Kidney epithelial cell (primary cell): ENCODE measurements around the gene PIK3R3. TPM values are rescaled to one million over a fixed set of nuclear protein-coding genes. Genes with fewer than 3 reads are reported as not detected.

Experiments
- DNase-seq: peaks from one replicate; pipeline ENCODE4 v3.0.0-alpha.2; 2010; ENCODE audit warnings: low read depth
- H3K27me3 ChIP-seq: 2 replicates; pipeline ENCODE4 v1.6.0; 2011; ENCODE audit warnings: low read length; ENCODE audit not compliant: control insufficient read depth, insufficient read depth
- H3K36me3 ChIP-seq: 2 replicates; pipeline ENCODE4 v1.5.1; 2011; ENCODE audit warnings: low read length; ENCODE audit not compliant: control insufficient read depth, insufficient read depth
- H3K4me3 ChIP-seq: 2 replicates; pipeline ENCODE4 v1.5.1; 2011; ENCODE audit warnings: low read depth, mild to moderate bottlenecking, control low read depth, low read length
- total RNA-seq: library from RNA; depleted of rRNA; stranded (reverse); fragments of >200 nt; gene quantifications from 2 replicates; pipeline ENCODE4 v1.2.3, GENCODE V29; 2015
- TF ChIP-seq, protein P1 (sequence below): IDR thresholded peaks from 2 replicates; pipeline ENCODE4 v1.5.1; 2011; ENCODE audit warnings: mild to moderate bottlenecking, moderate library complexity, low read length, control low read depth, inconsistent platforms; ENCODE audit not compliant: insufficient read depth, poor library complexity, severe bottlenecking

The PIK3R3 gene
- total RNA-seq, 1 donor from 2014 or later, result 7.4 TPM

DNA sequence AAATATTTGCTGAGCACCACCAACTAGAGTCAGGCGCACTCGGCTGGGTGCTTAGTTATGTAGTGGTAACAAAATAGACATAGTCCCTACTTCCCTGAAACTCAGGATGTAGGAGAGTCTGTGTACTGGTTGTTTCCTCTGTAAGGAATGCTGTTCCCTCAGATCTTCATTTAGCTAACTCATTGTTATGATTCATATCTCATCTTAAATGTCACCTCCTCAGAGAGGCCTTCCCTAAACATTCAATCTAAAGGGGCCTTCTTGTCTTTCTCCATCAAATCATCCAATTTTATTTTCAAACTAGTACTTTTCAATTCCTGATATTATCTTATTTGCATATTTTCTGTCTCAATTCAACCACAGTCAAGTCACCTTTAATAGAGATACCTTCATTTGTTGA is 132.9 kb downstream of the PIK3R3 start:
- H3K4me3 ChIP-seq, result no peak overlapping the region
- TF ChIP-seq, protein P1, sequence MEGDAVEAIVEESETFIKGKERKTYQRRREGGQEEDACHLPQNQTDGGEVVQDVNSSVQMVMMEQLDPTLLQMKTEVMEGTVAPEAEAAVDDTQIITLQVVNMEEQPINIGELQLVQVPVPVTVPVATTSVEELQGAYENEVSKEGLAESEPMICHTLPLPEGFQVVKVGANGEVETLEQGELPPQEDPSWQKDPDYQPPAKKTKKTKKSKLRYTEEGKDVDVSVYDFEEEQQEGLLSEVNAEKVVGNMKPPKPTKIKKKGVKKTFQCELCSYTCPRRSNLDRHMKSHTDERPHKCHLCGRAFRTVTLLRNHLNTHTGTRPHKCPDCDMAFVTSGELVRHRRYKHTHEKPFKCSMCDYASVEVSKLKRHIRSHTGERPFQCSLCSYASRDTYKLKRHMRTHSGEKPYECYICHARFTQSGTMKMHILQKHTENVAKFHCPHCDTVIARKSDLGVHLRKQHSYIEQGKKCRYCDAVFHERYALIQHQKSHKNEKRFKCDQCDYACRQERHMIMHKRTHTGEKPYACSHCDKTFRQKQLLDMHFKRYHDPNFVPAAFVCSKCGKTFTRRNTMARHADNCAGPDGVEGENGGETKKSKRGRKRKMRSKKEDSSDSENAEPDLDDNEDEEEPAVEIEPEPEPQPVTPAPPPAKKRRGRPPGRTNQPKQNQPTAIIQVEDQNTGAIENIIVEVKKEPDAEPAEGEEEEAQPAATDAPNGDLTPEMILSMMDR, result no peak
- H3K36me3 ChIP-seq, result no peaks in the 10 kb centered on the region
- no peak for DNase-seq
- no peaks in the 10 kb centered on the region for H3K27me3 ChIP-seq

- no peak overlapping the region for H3K4me3 ChIP-seq
- DNase-seq, result no peak
- no peaks in the 10 kb centered on the region for H3K36me3 ChIP-seq
- TF ChIP-seq, protein P1, result no peak
- H3K27me3 ChIP-seq, result no peaks in the 10 kb centered on the region
Measured at GRCh38 chr1:45998020-45998617, 134.3 kb downstream of the PIK3R3 start.

DNA sequence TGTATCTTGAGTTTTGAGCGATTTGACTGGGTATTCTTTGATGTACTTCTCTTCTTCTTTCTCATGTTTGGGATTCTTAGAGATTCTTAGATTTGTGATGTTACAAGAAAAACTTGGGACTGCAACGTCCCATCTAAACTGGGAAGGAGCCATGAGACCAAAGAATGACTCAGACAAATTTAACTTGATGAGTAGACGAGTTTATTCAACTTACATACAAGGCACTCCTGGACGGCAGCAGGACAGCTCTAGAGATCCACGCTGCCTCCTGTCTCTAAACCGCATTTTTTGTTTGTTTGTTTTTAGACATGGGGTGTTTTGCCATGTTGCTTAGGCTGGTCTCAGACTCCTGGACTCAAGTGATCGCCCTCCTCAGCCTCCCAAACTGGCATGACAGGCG is 137.1 kb downstream of the PIK3R3 start:
- Histone ChIP-seq H3K36me3 (no peaks in the 10 kb centered on the region), H3K27me3 (no peaks in the 10 kb centered on the region), H3K4me3 (no peak overlapping the region)
- DNase-seq, result no peak
- TF ChIP-seq, protein P1, result no peak

DNA sequence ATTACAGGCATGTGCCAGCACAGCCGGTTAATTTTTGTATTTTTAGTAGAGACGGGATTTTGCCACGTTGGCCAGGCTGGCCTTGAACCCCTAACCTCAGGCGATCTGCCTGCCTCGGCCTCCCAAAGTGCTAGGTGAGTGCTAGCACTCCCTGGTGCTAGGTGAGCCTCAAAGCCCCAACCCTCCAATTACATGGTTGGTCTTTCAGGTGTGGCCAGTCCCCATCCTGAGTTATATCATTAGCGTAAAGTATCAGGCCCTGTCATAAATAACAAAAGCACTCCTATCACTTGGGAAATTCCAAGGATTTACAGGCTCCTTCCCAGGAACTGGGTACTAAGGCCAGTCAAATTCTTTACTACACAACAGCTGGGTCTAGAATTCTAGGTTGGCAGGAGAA is 138.0 kb downstream of the PIK3R3 start:
- H3K4me3 ChIP-seq, result no peak overlapping the region
- TF ChIP-seq, protein P1, result no peak
- H3K27me3 ChIP-seq, result no peaks in the 10 kb centered on the region
- no peaks in the 10 kb centered on the region for H3K36me3 ChIP-seq
- DNase-seq, result no peak

Other genes with a start within 250 kb of the PIK3R3 start
- gene TSPAN1, start 42.5 kb upstream of the PIK3R3 start, total RNA-seq, result 52.7 and 68.5 TPM in 2 replicates
- not detected in 2 replicates for gene P3R3URF, start 43.9 kb upstream of the PIK3R3 start, total RNA-seq
- gene POMGNT1, start 65.8 kb upstream of the PIK3R3 start, total RNA-seq, result 96.9 and 103 TPM in 2 replicates
- 1.6 and 1.7 TPM in 2 replicates for gene LURAP1, start 70.7 kb upstream of the PIK3R3 start, total RNA-seq
- gene RAD54L, start 115.1 kb upstream of the PIK3R3 start, total RNA-seq, result 2.9 and 6.1 TPM in 2 replicates
- gene LRRC41, start 171.0 kb upstream of the PIK3R3 start, total RNA-seq, result 102 and 132 TPM in 2 replicates
- gene UQCRH, start 171.1 kb upstream of the PIK3R3 start, total RNA-seq, result 435 and 575 TPM in 2 replicates
- 24.0 and 29.6 TPM in 2 replicates for gene NSUN4, start 208.2 kb upstream of the PIK3R3 start, total RNA-seq